Activated CD8-positive, alpha-beta memory T cell treated with anti-CD3 and anti-CD28 coated beads for 48 hours (primary cell): ENCODE measurements around the gene SPOCK1.
A peak's percentile ranks its signal among the peaks of the same experiment; 100 is the strongest.

Source experiments
- DNase-seq, 3 experiments: peaks; one replicate each; pipeline ENCODE4 v3.0.0-alpha.2; 2020; ENCODE audit warnings: low read depth in 2 of 3, low spot score in 2 of 3

Gene SPOCK1

DNA sequence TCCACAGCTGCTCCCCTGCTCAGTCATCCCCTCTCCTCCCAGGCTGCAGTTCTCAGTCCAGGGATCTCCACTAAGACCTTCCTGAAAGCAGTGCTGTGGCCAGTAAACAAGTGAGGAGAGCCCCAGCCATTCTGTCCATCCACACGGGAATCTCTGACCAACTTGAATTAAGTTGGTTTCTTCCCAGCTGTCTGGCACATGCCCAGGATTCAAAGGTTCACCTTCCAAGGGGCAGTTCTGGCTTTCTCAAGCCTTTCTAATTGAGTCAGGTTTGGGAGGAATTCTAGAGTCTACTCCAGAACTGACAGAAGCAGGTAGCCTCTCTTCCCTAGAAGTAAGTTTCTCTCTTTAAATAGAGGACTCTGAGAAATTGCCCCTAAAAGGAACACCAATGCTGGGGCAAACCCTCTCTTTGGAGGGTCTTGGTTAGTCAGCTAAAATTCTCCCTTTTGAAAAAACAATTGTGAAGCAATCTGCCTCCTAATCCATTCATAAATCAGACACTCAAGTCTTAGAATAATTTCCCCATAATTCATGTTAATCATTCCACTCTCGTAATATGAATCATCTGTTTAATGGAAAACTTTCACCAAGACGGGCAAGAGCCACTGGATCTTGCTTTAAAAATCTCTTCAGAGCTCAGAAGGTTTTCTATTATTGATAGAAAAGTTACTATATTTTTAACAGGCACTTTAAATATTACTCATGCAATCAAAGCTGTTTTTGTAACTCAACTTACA, 133.8 kb downstream of the SPOCK1 start:
- DNase-seq = no peak

DNA sequence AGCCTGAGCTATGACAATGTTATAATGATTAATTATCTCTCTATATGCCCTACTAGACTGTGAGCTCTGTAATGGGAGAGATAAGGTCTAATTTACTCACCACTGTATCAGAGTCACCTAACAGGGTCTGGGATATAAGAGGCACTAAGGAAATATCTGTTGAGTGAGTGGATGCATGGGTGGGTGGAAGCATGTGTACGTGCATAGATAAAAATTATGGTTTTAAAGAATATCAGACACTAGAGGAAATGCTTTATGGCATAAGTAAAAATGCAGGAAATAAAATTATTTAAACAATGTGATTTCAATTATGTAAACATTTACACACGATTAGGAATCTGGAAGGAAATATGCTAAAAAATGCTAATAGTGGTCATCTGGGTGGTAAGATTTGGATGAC, 137.8 kb downstream of the SPOCK1 start:
- no peak for DNase-seq

DNA sequence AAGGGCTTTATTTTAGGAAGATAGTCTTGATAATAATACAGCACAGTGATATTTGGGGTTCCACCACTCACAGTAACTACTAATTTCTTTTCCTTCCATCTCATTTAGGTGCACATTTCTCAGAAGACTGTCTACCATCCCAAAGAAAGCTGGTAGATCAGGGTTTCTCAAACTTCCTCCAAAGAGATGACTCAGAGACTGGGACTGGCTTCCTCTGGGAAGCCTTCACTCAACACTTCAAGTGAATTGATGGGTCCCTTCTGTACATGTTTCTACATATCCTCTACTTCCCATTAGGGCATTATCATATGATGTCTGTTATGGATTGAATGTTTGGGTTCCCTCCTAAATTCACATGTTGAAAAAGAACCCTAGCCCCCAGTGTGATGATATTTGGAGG, 138.5 kb downstream of the SPOCK1 start:
- no peak for DNase-seq

DNA sequence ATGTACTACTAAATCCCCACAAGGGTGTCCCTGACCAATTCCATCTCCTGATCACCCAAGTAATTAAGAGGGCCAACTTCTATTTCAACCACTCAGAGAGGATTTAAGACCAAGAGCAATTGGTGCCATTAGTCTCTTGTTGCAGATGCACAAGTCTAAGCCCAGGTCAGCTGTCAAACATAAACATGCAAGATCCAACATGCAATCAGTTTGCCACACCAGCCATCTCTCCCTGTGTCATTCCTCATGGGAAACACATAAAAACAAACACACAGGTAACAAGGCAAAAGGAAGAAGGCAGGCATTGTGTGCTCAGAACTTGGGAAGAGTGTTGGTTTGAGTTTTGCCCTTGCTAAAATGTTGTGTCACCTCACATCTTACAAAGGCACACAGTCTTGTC, 139.2 kb downstream of the SPOCK1 start:
- DNase-seq = no peak

DNA sequence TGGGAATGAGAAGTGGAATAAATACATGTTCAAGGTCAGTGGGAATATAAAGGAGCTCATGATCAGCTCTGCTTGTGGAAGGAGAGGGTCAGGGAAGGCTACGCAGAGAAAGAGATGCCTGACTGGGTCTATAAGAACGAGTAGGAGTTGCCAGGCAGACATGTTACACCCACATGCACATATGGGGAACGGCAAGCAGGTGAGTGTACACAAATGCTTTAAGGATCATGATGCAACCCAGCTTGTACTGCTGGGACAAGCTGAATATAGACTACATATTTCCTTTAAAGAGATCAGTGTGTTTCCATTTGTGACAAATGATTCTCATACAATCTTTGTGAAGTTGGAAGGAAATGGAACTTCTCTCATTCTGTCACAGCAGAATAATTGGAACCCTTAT, 141.7 kb downstream of the SPOCK1 start:
- no peak for DNase-seq

DNA sequence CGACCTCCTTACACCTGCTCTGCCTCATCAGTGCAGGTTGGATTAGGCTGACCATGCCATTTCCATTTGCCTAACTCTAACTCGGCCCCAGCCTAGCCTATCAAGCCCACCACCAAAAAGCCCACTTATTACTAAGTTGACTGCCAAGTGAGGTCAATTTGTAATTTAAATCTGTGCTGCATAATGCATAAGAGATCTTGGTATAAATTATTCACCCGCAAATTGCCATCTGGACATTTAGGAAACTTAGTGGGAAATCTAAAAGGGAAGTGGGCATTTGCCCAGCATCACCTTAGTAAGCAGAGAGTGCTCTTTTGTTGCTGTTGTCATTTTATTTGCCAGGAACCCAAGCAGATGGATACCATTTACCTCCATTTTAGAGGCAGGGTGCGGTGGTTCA, 143.0 kb downstream of the SPOCK1 start:
- no peak for DNase-seq

DNA sequence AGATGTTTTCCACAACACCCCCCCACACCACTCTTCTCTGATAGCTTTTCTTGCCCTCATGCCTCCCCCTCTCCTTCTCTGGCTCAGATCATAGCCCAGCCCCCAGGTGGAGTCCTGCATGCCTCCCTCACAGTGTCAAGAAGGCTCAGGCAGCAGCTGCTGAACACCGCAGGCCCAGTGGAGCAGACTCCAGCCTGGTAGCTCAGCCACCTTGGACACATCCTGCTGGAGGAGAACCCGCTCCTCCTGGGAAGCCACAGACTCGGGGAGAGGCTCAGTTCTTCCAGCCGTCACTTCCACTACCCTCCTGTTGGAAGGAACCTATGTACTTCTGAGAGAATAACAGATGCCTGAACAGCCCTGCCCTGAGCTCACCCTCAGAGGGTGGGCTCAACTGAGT, 143.4 kb downstream of the SPOCK1 start:
- DNase-seq = no peak

DNA sequence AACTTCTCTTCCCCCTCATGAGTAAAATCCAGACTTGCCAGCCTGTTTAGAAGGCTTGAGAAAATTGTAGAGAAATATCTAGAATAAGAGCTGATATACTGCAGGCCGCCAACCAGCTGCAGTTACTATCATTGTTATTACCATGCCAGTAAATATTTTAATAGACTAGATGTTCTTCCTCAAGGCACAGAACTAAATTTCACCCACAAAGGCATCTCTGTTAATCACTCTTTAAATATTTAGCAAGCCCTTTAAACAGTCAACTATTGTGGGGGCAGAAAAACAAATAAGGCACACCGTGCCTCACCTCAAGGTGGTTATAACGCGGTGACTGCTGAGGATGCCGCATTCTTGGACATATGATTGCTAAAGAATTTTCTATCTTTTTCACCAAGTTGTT, 147.0 kb downstream of the SPOCK1 start:
- no peak for DNase-seq

DNA sequence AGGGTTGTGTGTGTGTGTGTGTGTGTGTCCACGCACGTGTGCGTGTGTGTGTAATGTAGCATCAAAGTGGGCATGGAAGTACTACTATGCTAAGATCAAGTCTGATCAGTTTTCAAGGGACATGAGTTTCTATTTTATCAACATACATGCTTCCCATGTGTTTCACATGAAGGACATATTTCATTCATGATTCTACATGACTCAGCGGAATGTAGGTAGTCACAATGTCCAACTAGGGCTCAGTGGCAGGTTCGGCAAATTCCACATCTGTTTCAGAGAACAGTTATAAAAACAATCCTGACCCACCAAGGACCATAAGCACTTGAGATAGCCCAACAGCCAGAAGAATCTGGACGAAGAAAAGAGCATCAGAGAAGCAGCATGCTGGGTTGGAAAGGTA, 148.3 kb downstream of the SPOCK1 start:
- no peak for DNase-seq

DNA sequence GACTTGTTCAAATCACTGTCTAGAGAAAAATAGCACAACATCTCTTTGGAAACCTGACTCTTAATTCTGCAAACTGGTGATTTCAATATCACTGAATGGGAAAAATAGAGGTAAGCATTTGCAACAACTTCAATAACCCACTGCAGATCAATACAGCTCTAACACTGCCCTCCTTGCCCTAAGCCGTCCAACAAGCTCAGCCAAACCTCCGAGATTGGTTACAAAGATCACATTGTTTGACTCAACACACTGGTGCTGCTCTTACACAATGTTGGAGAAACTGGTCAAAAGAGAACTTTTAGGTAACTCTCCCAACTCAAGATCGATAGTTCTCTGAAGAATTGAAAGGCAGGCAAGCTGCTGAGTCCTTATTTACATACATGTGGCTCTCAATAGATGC, 150.4 kb downstream of the SPOCK1 start:
- no peak for DNase-seq

DNA sequence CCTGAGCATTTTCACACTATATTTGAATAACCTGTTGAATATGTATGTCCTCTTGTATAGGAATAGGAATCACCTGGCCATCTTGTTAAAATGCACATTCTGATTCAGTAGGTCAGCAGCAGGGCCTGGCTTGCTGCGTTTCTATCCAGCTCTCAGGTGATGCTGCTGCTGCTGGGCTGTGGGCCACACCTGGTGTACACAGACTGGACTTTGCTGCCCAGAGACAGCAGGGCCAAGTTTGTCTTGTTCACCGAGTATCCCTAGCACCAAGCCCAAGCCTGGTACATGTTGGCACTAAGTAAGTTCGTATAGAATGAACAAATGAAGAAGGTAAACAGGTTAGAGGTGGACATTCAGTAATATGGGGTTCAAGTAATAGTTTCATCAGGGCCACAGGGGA, 151.3 kb downstream of the SPOCK1 start:
- no peak for DNase-seq

DNA sequence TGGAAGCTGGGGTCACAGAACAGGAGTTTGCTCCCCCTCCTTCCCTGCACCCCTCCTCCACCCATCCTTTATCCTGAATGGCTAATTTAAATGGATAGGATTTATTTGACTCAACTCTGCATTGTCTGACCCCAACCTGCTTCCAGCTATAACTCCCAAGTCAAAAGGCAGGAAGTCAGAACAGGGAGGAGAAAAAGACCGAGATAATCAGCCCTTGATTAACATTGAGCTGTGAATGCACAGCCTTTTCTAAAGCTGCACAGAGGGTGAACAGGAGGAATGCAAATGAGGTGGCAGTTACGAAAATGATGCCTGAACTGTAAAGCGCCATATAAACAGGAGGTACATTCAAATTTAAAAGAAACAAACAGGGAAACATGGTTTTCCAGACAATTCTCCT, 152.8 kb downstream of the SPOCK1 start:
- no peak for DNase-seq

DNA sequence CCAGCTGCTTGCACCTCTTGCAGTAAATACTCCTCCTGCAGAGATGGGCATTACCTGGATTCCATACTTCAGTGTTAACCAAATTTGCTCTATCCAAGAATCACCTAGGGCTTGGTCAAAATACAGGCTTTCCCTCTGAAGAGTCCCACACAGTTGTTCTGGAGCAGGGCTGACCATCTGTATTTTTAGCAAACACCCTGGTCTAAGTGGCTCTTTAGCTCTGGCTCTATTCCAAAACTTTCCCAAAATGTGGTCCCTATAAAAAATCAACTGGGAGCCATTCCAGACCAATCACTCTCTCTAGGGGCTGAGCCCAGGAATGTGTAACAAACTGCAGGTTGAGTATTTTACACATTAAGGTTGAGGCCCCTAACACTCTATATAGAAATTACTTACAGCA, 153.7 kb downstream of the SPOCK1 start:
- no peak for DNase-seq

DNA sequence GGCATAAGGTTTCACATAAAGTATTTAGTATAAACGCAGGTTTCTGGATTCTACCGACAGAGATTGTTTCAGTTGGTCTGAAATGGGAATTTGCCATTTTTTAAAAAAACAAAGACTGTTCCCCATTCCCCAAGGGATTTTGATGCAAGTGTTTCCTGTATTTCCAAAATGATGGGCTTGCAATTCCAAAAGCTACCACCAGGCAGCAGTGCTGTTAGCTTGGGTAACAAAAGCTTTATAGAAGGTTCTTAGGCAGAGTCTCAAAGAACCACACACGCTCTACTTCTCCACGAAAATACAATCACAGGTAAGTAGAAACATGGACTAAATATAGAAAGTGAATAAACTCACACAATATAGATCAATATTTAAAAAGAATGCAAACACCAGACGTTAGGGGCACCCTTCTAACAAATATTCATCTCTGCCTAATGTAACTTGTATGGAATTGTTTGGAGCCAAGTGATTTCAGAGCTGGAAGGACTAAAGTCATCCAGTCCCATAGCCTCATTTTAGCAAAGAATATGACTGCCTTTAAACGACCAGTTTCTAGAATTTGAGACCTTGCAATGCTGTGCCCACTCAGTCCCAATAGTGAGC, 154.3 kb downstream of the SPOCK1 start:
- peak in 1 of 3 experiments; percentile 3 for DNase-seq

DNA sequence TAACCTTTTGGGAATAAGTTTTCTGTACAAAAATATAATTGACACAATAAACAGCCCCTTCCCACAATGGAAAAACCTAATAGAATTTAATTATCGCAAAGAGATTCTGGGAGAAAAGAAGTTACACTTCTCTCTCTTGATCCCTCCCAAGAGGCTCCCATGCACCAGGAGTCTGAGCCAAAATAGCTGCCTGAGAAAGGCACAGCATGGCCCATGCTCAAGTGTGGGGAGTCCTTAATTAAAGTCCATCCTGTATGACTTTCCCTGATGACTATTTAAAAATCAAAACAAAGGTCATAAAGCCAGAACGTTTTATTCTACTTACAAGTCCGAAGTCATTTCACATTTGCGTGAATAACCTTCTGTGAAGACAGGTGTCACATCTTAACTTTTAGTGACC, 155.1 kb downstream of the SPOCK1 start:
- DNase-seq = no peak

DNA sequence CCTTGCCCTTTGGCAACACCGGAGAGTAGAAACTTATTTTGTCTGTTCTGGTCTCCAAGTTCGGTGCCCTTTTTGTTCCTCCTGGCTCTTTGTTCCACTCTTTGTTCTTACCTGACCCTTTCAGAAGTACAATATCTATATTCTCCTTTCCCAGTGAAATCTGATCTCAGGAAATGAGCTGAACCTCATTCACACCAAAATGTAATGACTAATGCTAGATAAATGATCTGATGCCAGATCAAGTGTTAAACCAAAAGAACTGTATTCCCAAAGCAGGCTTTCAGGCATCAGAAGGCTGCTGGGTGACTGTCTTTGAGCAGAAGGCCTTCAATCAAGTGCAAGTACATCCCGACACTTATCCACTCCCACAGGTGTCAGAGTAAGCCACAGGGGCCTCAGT, 156.4 kb downstream of the SPOCK1 start:
- no peak for DNase-seq

DNA sequence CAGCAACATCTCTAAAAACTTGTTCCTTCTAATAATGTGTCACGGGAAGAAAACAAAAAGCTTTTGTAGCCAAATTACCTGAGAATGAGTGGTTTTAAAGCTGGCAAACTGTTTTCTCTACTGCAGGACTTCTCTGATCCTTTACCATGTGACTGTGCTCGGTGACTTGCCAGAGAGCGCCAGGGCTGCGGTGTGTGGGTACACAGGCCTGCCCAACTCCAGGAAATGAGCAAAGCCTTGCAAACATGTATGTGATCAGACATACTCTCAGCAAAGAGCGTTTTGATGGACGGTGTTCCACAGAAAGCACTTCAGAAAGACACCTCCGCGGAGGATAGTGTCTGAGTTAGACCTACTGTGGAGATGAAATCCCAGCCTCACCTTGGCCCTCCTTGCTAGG, 157.3 kb downstream of the SPOCK1 start:
- DNase-seq = no peak

DNA sequence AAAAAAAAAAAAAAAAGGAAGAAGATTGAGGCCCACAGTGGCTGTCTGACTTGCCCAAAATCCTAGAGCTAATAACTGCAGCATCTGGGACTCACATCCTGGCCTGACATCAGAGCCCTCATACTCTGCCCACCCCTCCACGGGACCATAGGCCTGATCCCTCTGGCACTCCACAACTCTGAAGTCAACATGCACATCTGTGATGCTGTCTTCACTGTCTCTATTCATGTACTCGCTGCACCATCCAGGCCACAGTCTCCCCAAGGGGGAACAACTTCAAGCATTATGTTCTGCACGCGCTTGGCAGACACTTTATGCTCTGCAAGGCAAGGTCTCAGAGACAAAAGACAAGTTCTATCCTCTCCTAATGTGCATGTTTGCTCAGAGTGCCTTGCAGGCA, 158.2 kb downstream of the SPOCK1 start:
- DNase-seq = no peak

DNA sequence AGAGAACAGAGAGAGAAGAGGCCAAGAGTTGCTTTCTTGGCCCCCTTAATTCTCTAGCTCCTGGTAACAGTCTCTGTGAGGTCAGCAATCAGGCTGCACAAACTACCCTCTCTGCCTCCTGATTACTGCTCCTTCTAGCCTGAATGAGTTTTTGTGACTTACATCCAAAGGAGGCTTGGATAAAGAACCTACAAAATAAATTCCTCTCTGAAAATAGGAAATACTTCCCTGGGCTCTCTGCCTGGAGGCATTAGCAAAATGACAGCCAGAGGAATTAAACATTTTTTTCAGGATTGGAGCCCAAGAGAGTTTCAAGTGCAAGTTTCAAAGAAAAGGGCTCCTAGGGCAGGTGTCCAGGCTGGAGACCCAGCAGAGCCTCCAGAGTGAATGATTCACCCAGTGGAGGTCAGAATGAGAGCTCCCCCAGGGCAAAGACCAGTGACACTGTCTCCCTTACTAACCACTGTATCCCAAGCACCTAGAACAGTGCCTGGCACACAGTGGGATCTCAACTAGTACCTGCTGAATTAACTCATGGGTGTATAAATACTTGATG, 162.5 kb downstream of the SPOCK1 start:
- no peak for DNase-seq

DNA sequence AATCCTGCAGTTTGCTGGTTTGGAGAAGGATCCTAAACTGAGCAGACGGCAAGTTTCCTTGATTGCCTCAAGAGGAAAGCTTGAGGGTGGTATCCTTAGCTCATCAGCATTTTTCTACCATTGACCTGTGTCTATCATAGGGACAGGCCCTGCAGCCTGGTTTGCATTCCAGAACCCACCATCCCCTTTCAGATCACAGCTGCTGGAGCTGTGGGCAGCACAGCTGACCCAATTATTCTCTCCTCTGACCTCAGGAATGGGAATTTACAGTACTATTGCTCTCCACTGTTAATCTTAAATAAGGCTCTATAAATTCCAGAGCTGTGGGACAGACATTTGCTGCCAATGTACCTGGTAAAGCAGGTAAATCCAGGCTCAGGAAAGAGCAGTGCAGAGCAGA, 163.0 kb downstream of the SPOCK1 start:
- no peak for DNase-seq

DNA sequence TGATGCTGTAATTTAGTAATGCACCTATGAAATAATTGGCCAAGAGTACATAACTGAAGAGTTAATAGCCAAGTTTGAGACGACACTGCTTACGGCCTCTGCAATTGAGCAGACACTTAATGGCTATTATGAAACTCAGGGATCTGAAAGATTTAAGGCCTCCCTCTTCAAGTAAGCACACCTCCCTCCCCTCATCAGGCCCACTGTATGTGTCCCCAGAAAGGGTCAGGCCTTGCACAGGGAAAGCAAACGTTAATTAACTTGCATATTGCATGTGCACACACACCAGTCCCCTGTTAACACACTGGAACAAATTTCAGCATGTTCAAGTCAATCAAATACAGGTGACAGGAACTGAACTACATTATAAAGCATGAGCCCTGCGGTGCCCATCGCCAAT, 163.6 kb downstream of the SPOCK1 start:
- DNase-seq = no peak

DNA sequence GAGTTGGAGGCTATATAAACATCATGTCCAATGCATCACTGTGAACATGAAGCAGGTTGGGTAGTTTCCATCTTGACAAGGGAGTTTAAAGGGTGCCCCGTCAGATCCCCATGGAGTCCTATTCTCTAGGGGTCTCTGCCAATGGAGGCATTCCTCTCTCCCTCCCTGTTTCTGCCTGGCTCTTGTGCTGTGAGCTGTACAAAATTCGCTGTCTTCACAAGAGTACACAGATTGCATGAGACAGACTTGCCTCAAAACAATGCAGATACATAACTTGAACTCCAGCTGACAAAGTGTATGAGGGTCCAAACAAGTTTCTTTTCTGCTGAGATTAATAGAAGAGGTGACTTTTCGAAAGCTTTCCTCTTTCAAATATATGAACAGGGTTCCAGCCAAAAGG, 165.2 kb downstream of the SPOCK1 start:
- no peak for DNase-seq

DNA sequence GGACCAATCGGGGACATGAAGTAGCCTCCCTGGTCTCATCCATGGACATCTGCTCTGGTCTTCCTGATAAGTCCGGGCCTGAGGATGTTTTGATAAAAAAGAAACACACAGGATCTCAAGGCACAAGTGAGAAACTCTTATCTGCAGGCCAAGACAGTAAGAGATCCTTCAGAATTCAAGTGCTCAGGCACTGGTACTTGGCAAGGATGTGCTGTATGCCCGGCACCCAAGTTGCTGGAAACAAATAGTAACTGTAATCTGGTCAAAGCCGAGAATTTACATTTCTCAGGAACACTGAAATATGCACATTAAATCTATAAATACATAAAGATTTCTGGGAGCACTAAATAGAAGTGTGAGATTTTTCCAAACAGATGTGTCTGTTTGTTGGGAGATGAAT, 165.7 kb downstream of the SPOCK1 start:
- no peak for DNase-seq
